ENCODE results near the gene CD44. TPM values are rescaled to one million over a fixed set of nuclear protein-coding genes. Genes with fewer than 3 reads are reported as not detected.

The CD44 gene
- total RNA-seq, 1 experiment from 2014 or later: 6.1 TPM

DNA sequence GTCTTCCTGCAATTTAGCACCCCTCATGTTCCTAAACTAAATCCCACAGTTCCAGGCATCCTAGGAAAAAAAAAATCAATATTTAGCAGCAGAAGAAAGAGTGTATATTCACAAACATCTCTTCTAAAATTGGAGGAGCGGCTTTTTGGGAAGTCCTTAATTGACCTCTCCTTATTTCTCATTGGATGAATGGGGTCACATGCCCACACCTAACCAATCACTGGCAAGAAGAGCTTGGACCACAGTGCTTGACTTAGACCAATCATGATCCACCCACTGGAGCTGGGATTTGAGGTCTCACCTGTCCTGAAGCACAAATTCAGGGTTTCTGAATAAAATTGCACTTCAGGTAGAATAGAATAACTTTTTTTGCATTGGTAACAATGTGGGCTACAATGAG, 16.0 kb downstream of the CD44 start:
- Histone ChIP-seq H3K9me3 (ENCODE audit: control insufficient read depth, low read depth, low read length) (no peaks in the 10 kb centered on the region), H2BK20ac (ENCODE audit: low read depth, low read length, poor library complexity, severe bottlenecking) (no peak overlapping the region), H3K27ac (ENCODE audit: insufficient read length, low read depth, low read length) (no peak overlapping the region), H3K23ac (ENCODE audit: insufficient read length, low read depth, low read length) (no peak overlapping the region), H4K20me1 (ENCODE audit: control insufficient read depth, insufficient read depth, insufficient read length) (no peaks in the 10 kb centered on the region), H3K79me1 (ENCODE audit: insufficient read depth, low read depth, low read length, poor library complexity, severe bottlenecking) (no peaks in the 10 kb centered on the region), H3K27me3 (ENCODE audit: insufficient read depth, low read length) (no peaks in the 10 kb centered on the region), H4K8ac (replicated peaks; ENCODE audit: insufficient read length, low read depth, low read length) (no peak overlapping the region), H2AK5ac (ENCODE audit: insufficient read length, low read length) (no peak overlapping the region), H2BK12ac (ENCODE audit: insufficient read length, low read depth, low read length) (no peak overlapping the region), H3K56ac (ENCODE audit: insufficient read length, low read depth, low read length) (no peak overlapping the region), H3K18ac (ENCODE audit: insufficient read length, low read depth, low read length) (no peak overlapping the region), H3K9ac (ENCODE audit: extremely low read depth, insufficient read length, low read length) (no peak overlapping the region), H3K14ac (ENCODE audit: insufficient read depth, low read length) (no peak overlapping the region), H3T11ph (ENCODE audit: low read length) (no peak overlapping the region), H4K5ac (ENCODE audit: insufficient read length, low read depth, low read length) (no peak overlapping the region), H4K91ac (ENCODE audit: insufficient read length, low read depth, low read length) (no peak overlapping the region), H3K4me1 (ENCODE audit: insufficient read depth, low read length) (peaks cover 12% of the 10 kb centered on the region), H2BK15ac (ENCODE audit: low read depth, low read length) (no peak overlapping the region), H2AFZ (ENCODE audit: low read length) (no peak overlapping the region), H3K4me2 (ENCODE audit: insufficient read depth, insufficient read length, low read length) (no peak overlapping the region), H3K79me2 (ENCODE audit: insufficient read depth, low read length) (no peaks in the 10 kb centered on the region; the same call in 1 of the 2 replicates), H2BK5ac (ENCODE audit: insufficient read length, low read length) (no peak overlapping the region), H3K23me2 (ENCODE audit: insufficient read length, low read depth, low read length, poor library complexity, severe bottlenecking) (no peaks in the 10 kb centered on the region), H3K4ac (ENCODE audit: low read depth, low read length) (no peak overlapping the region), H2BK120ac (ENCODE audit: low read depth, low read length, poor library complexity, severe bottlenecking) (no peak overlapping the region)
- TF ChIP-seq, protein P1, sequence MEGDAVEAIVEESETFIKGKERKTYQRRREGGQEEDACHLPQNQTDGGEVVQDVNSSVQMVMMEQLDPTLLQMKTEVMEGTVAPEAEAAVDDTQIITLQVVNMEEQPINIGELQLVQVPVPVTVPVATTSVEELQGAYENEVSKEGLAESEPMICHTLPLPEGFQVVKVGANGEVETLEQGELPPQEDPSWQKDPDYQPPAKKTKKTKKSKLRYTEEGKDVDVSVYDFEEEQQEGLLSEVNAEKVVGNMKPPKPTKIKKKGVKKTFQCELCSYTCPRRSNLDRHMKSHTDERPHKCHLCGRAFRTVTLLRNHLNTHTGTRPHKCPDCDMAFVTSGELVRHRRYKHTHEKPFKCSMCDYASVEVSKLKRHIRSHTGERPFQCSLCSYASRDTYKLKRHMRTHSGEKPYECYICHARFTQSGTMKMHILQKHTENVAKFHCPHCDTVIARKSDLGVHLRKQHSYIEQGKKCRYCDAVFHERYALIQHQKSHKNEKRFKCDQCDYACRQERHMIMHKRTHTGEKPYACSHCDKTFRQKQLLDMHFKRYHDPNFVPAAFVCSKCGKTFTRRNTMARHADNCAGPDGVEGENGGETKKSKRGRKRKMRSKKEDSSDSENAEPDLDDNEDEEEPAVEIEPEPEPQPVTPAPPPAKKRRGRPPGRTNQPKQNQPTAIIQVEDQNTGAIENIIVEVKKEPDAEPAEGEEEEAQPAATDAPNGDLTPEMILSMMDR (conservative IDR thresholded peaks at IDR 0.05): no peak
- no peak overlapping the region for H3K4me3 Mint-ChIP-seq
- peaks cover 6% of the 10 kb centered on the region for H3K27me3 Mint-ChIP-seq (ENCODE audit: low read depth)
- no peaks in the 10 kb centered on the region for H3K9me3 Mint-ChIP-seq
- no CpG with 5 or more reads among the region's 1 CpG for WGBS (ENCODE audit: extremely low coverage, insufficient read length, low lambda C conversion rate)
- H3K27ac Mint-ChIP-seq: no peak overlapping the region
- no peaks in the 10 kb centered on the region; a peak in 1 of 7 replicates for H3K36me3 Mint-ChIP-seq (ENCODE audit: insufficient read depth in 1 of 3, low read depth in 3 of 3)
- no peak for DNase-seq
- H3K4me1 Mint-ChIP-seq: peaks cover 30 to 38% of the 10 kb centered on the region in 2 experiments
